CD4-positive, alpha-beta T cell treated with Interleukin-12 subunit alpha and Interleukin-12 subunit beta, for 1 hour (primary cell): Measurements from ENCODE around the gene ST3GAL5.
A peak's percentile ranks its signal among the peaks of the same experiment; 100 is the strongest.
"Not testable (repeated sequence)": the region's sequence is repeated elsewhere in the genome, so short reads cannot be mapped to it uniquely, and the experiment has no call there.

Experiments
- DNase-seq: peaks from one replicate; pipeline ENCODE4 v3.0.0-alpha.2; 2020

ST3GAL5 gene

GRCh38 chr2:85861650-85862049, 27.1 kb downstream of the ST3GAL5 start:
- DNase-seq = peak; percentile 28

GRCh38 chr2:85861180-85861579, 27.6 kb downstream of the ST3GAL5 start:
- peak; percentile 44 for DNase-seq

GRCh38 chr2:85858841-85859240, 29.9 kb downstream of the ST3GAL5 start:
- no peak for DNase-seq

- DNase-seq = peak; percentile 18
Observed at GRCh38 chr2:85854897-85855296, 33.9 kb downstream of the ST3GAL5 start.

DNA sequence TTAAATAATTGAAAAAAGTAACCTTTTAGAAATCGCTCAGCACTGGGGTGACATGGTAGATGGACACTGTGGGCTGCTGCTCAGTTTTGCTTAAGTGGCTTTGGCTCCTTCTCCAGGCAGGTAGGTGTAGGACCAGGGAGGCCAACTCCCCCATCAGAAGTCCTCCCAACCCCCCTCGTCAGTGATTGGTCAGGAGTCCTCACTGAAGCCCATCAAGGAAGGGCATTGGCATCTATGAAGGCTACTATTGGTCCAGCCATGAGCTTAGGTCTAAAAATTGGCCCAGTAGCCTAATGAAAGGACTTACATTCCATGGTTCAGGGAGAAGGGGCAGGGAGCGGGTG, 34.7 kb downstream of the ST3GAL5 start:
- peak; percentile 41 for DNase-seq

DNA sequence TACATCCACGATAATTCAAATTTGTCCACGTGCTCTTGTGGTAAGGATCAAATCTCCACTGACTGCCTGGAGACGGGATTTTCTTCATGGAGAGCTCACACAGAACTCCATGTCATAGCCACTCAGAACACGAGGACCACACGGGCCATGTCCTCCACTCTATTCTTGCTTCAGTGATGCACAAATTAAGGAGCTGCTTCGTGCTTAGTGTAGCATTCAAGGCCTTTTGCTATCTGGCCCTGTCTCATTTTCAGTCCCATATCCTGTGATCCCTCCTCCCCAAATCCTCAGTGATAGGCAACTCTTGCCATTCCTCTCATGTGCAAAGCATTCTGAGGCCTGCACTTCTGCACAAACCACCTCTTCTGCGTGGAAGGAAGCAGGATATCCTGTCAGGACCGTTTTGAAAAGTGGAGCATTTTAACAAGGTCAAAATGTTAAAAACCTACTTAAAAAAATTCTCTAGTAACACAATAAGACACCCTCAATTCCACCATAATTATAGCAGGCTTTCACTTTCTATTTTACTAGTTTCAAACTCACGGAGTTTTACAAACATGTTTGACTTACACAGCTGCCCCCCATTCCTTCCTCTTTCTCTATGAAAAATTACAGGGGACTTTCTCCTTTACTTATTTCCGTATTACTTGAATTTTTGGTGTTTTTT, 35.2 kb downstream of the ST3GAL5 start:
- peak; percentile 62 for DNase-seq

- peak; percentile 82 for DNase-seq
Observed at GRCh38 chr2:85852937-85853498, 35.8 kb downstream of the ST3GAL5 start.

- no peak for DNase-seq
Observed at GRCh38 chr2:85852152-85852840, 36.5 kb downstream of the ST3GAL5 start.

- peak; percentile 40 for DNase-seq
Observed at GRCh38 chr2:85851253-85852151, 37.3 kb downstream of the ST3GAL5 start.

- no peak for DNase-seq
Observed at GRCh38 chr2:85850451-85850850, 38.3 kb downstream of the ST3GAL5 start.

- DNase-seq = no peak
Observed at GRCh38 chr2:85847051-85847588, 41.7 kb downstream of the ST3GAL5 start.

DNA sequence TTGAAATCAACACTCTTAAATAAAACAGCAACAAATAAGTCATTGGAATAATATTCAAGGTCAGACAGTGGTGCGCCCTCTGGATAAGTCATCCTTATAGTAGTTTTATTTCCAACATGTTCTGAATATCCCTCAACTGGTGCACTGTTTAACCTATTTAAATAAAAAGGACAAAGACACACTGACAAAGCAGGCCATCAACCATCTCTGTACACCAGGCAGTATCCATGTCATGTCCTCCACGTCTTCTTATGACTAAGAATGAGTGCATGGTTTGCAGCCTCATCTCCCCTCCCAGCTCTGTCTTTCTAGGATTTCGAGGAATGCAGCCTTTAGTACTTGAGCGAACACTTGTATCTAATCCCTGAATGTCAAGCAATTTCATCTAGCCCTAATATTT, 42.4 kb downstream of the ST3GAL5 start:
- no peak for DNase-seq

DNA sequence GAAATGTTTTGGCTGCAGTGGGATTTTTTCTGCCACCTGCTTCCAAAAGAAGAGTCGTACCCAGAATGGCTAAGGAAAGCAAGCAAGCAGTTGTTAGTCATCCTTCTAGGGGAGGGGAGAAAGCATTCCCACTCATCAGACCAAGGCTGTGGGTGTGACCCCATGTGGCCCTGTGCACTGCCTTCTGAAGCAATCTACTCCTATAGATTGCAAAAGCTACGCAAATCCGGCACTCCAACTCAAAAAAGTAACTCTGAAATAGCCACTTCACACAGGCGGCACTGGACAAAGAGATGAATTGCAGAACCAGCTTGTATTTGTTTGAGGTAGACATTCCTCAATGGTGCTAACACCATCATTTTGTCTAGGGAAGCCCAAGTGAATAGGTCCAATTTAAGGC, 44.3 kb downstream of the ST3GAL5 start:
- DNase-seq = no peak

DNA sequence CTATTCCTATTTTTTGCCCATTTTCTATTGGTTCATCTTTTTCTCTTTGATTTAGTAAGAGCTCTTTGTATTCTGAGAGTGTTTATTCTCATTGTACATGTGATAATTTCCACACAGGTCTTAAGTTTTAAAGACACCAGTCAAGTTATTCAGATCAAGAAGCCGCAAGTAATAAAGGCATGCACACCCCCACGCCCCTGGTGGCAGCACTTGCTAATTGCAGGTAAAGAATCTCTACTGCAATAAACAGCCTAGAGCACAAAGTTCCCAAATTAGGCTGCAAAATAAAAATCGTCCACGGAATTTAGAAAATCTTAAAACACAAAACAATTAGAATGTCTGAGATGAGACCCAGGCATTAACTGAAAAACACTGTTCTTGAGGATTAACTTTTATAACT, 45.2 kb downstream of the ST3GAL5 start:
- peak; percentile 41 for DNase-seq

GRCh38 chr2:85840091-85840490, 48.7 kb downstream of the ST3GAL5 start:
- DNase-seq = no peak

DNA sequence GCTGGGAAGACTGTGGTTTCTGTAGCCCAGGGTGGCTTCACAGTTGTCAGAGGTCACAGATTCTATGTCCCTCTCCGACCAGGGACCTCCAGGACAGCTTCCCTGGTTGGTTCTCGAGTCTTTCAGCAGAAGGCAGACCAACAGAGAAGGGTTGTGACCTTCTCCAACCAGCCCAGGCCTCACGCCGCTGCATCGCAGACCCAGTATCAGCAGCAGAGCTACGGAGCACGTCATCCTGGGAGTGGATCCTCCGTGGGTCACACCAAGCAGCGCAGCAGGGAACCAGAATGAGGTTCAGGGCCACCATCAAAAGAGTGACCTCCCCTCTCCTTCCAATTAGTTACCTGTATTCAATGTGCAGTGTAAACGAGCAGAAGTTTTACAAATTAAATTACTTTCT, 49.3 kb downstream of the ST3GAL5 start:
- DNase-seq = no peak

DNA sequence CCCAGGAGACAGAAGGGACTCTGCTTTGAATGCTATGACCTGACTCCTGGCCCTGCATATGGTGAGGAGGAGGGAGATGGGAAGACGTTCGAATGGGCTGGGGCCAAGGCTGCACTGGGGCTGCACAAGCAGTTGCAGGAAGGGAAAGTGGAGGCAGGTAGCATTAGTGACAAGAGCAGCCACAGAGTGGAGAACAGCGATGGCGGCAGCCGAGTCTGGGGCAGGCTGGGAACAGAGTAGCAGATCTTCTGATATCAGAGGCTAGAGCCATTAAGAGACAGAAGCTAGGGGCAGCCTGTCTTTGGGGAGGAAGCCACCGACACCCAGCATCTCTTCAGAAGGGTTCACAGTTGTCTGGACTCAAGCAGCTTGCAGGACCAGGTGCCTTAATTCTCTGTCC, 50.1 kb downstream of the ST3GAL5 start:
- DNase-seq = no peak

DNA sequence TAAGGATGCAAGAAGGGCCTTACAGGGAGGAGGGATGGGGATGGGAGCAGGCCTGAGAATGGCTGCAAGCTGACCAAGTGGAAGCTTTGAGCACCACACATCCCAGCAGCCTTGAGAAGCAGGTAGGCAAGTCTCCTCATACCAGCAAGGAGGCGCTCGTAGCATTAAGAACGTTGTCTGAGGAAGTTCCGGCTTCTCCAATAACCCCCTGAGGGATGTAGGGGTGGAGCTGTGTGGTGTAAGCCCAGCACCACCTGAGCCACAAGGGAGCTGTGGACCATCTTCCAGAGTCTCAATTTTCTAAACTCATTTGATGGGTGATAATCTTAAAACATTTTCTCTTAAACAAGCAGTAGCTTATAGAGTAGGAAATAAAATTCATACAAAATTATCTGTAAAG, 50.6 kb downstream of the ST3GAL5 start:
- no peak for DNase-seq

DNA sequence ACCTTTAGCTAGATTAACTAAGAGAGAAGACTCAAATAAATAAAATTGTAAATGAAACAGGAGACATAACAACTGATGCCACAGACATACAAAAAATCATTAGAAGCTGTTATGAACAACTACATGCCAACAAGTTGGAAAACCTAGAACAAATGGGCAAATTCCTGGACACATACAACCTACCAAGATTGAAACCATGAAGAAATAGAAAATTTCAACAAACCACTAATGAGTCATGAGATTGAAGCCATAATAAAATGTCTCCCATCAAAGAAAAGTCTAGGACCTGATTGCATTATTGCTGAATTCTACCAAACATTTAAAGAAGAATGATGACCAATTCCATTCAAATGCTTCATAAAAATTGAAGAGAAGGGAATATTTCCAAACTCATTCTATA, 54.3 kb downstream of the ST3GAL5 start:
- DNase-seq = no peak

- DNase-seq = no peak
Observed at GRCh38 chr2:85831735-85832134, 57.1 kb downstream of the ST3GAL5 start.

GRCh38 chr2:85830645-85831044, 58.1 kb downstream of the ST3GAL5 start:
- peak; percentile 41 for DNase-seq

DNA sequence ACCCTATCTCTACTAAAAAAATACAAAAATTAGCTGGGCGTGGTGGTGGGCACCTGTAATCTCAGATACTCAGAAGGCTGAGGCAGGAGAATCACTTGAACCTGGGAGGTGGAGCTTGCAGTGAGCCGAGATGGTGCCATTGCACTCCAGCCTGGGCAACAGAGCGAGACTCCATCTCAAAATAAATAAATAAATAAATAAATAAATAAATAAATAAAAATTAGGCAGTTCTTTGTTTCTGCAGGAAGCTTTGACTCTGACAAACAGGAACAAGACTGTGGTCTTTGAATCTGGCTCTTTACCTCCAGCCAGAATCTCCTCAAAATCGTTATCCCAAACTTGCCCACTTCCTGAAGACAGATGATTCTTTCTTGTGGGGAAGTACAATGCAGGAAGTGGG, 59.4 kb downstream of the ST3GAL5 start:
- not testable (repeated sequence) for DNase-seq

- DNase-seq = no peak
Observed at GRCh38 chr2:85828725-85829124, 60.1 kb downstream of the ST3GAL5 start.
